Smooth muscle cell of trachea (primary cell): ENCODE results near the gene CKS2. TPM values are rescaled to one million over a fixed set of nuclear protein-coding genes. Genes with fewer than 3 reads are reported as not detected.

Experiments used
- total RNA-seq: library from RNA; depleted of rRNA; stranded (reverse); fragments of >200 nt; gene quantifications from 2 replicates; pipeline ENCODE4 v1.2.1, GENCODE V29; 2014

CKS2 gene
- total RNA-seq = 45.5 and 242 TPM in 2 replicates

DNA sequence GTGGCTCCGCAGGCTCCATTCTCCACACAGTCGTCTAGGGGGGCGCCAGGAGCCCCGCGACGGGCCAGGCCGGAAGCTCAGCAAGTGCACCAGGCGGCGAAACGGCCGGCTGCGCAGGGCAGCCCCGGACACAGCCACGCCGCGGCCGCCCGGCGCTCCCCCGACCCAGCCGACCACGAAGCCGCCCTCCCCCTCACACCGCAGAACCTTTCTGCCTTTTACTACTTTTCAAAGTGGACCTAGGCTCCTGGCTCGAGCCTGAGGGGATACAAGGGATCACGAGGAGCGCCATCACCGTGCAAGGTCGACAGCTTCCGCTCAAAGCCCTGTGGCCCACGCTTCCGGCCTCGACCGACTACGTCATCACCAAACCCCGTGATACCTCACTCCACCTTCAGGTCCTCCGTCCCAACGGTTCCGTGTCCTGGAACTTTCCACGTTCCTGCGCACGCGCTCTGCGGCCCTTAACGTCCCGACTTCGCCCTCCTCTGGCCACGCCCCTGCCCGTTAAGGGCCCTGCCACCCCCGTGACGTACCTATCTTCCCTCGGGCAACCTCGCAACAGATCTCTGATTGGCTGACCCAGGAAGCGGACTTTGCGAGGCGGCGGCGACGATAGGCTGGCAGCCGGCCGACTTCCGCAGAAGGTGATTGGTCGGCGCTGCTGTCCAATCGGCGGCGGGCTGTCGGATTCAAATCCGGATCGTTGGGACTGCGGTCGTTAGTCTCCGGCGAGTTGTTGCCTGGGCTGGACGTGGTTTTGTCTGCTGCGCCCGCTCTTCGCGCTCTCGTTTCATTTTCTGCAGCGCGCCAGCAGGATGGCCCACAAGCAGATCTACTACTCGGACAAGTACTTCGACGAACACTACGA, at the start of gene CKS2:
TSS of gene CKS2 (plus strand) at position 721 of the 871 bp plus-strand sequence. CDS start at position 819, 98 bp downstream.

DNA sequence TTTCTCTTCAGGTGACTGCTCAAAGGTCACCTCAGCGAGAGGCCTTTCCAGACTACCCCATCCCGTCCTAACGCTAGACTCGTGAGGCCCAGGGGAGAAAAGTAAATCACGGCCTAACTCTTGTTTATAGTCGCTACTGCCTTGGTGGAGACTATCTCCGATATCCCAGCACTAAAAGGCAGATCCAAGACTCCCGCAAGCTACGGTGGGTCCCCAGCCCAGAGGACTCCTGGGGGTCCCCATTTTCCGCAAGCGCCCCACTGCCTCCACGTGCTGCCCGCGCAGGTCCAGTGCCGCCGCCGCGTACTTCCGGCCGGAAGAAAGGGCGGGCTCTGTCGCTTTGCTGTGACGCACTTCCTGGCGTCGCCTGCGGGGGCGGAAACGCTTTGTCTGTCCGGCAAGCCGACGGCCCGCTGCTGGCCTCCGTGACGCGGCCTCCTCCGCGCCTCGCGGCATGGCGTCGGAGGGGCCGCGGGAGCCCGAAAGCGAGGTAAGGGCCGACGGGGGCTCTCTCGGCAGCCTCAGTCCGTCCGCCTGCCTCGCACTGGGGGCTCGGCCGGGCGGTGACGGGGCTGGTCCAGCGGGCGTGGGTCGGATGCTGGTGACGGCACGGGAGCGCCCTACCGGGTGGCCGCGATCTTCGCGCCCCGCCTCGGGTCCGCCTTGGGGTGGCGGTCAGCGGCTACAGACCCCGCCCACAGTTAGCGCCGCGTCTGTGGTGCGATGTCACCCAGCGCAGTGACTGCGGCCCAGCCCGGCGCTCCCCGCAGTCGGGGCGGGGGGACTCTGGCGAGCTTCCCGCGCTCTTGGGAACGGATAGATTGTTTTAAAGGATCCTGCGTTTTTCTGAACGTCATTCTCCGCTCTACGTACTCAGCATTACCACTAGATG, 7.4 kb downstream of the CKS2 start, which contains the start of gene SECISBP2:
TSS of gene SECISBP2 (plus strand) at position 378 of the 892 bp plus-strand sequence. CDS start at position 455, 77 bp downstream.

Other genes starting within 250 kb of the CKS2 start
- 24.9 and 61.4 TPM in 2 replicates for gene SHC3, start 132.4 kb upstream of the CKS2 start, total RNA-seq
- 25.8 and 27.9 TPM in 2 replicates for gene SECISBP2, start 7.3 kb downstream of the CKS2 start, total RNA-seq
- gene SEMA4D, start 186.9 kb downstream of the CKS2 start, total RNA-seq = 0.58 and 0.66 TPM in 2 replicates